Measurements from ENCODE around the gene SLC6A20. TPM values are rescaled to one million over a fixed set of nuclear protein-coding genes. Genes with fewer than 3 reads are reported as not detected.

Gene SLC6A20
- total RNA-seq, 3 donors from 2014 or later: 0.16 to 1.2 (median 0.33) TPM

- Histone ChIP-seq H3K27ac (no peak overlapping the region), H3K9me3 (no peaks in the 10 kb centered on the region), H3K4me1 (no peaks in the 10 kb centered on the region), H3K36me3 (peaks cover 4% of the 10 kb centered on the region), H3K4me3 (no peak overlapping the region), H3K27me3 (no peaks in the 10 kb centered on the region)
- intact Hi-C loops (cut with DNase I; ENCODE audit: low total_unique reads): no loop called here
- TF ChIP-seq CTCF (IDR thresholded peaks at IDR 0.05) (no peak), POLR2AphosphoS5 (IDR thresholded peaks at IDR 0.05) (no peak), POLR2A (IDR thresholded peaks at IDR 0.05) (no peak)
- no peak for DNase-seq (ENCODE audit: low spot score in 2 of 2)
Measured at GRCh38 chr3:45742461-45743089, 53.8 kb downstream of the SLC6A20 start.

GRCh38 chr3:45741742-45742460, 54.4 kb downstream of the SLC6A20 start:
- no peak for TF ChIP-seq CTCF (IDR thresholded peaks at IDR 0.05)
- no peak for TF ChIP-seq POLR2A (IDR thresholded peaks at IDR 0.05)
- TF ChIP-seq POLR2AphosphoS5 (IDR thresholded peaks at IDR 0.05): no peak
- intact Hi-C loops (cut with DNase I; ENCODE audit: low total_unique reads): no loop called here
- no peaks in the 10 kb centered on the region for H3K4me1 ChIP-seq
- H3K4me3 ChIP-seq: no peak overlapping the region
- H3K27me3 ChIP-seq: no peaks in the 10 kb centered on the region
- H3K36me3 ChIP-seq: peaks cover 4% of the 10 kb centered on the region
- H3K9me3 ChIP-seq: no peaks in the 10 kb centered on the region
- no peak for DNase-seq (ENCODE audit: low spot score in 2 of 2)
- H3K27ac ChIP-seq: no peak overlapping the region

- intact Hi-C loops (cut with DNase I; ENCODE audit: low total_unique reads): no loop called here
- TF ChIP-seq CTCF (IDR thresholded peaks at IDR 0.05) (no peak), POLR2AphosphoS5 (IDR thresholded peaks at IDR 0.05) (no peak), POLR2A (IDR thresholded peaks at IDR 0.05) (no peak)
Measured at GRCh38 chr3:45741247-45741646, 55.1 kb downstream of the SLC6A20 start.

GRCh38 chr3:45739991-45740390, 56.3 kb downstream of the SLC6A20 start:
- Histone ChIP-seq H3K27ac (no peak overlapping the region), H3K4me3 (no peak overlapping the region), H3K27me3 (no peaks in the 10 kb centered on the region), H3K36me3 (peaks cover 4% of the 10 kb centered on the region), H3K9me3 (no peaks in the 10 kb centered on the region), H3K4me1 (no peaks in the 10 kb centered on the region)
- no peak for DNase-seq (ENCODE audit: low spot score in 2 of 2)
- intact Hi-C loops (cut with DNase I; ENCODE audit: low total_unique reads): no loop called here
- TF ChIP-seq POLR2AphosphoS5 (IDR thresholded peaks at IDR 0.05) (no peak), CTCF (IDR thresholded peaks at IDR 0.05) (no peak), POLR2A (IDR thresholded peaks at IDR 0.05) (no peak)

More at GRCh38 chr3:45741247-45741646, 55.1 kb downstream of the SLC6A20 start:
- Histone ChIP-seq H3K9me3 (no peaks in the 10 kb centered on the region), H3K4me3 (no peak overlapping the region), H3K27ac (no peak overlapping the region), H3K4me1 (no peaks in the 10 kb centered on the region), H3K36me3 (peaks cover 4% of the 10 kb centered on the region), H3K27me3 (no peaks in the 10 kb centered on the region)
- DNase-seq (ENCODE audit: low spot score in 2 of 2): no peak

GRCh38 chr3:45737234-45737633, 59.1 kb downstream of the SLC6A20 start:
- Histone ChIP-seq H3K36me3 (peaks cover 7% of the 10 kb centered on the region), H3K4me1 (no peaks in the 10 kb centered on the region)
- TF ChIP-seq POLR2AphosphoS5 (IDR thresholded peaks at IDR 0.05) (no peak), CTCF (IDR thresholded peaks at IDR 0.05) (no peak), POLR2A (IDR thresholded peaks at IDR 0.05) (no peak)

More at GRCh38 chr3:45737234-45737633, 59.1 kb downstream of the SLC6A20 start:
- H3K4me3 ChIP-seq: no peak overlapping the region
- intact Hi-C loops (cut with DNase I; ENCODE audit: low total_unique reads): no loop called here
- H3K27ac ChIP-seq: no peak overlapping the region
- no peaks in the 10 kb centered on the region for H3K27me3 ChIP-seq
- no peak for DNase-seq (ENCODE audit: low spot score in 2 of 2)
- no peaks in the 10 kb centered on the region for H3K9me3 ChIP-seq
